DND-41 (cell line): ENCODE measurements around the gene TM9SF4.

ENCODE experiments used
- EZH2 ChIP-seq: IDR thresholded peaks from 3 replicates; pipeline ENCODE4 v1.6.1; 2012; ENCODE audit warnings: borderline replicate concordance, low read depth, mild to moderate bottlenecking, moderate library complexity, low read length, inconsistent platforms; ENCODE audit not compliant: severe bottlenecking
- TF ChIP-seq, protein P1 (sequence below): IDR thresholded peaks from 2 replicates; pipeline ENCODE4 v1.5.1; 2012; ENCODE audit warnings: borderline replicate concordance, low read length, moderate library complexity, mild to moderate bottlenecking; ENCODE audit not compliant: poor library complexity, severe bottlenecking; ENCODE audit errors: extremely low read depth

DNA sequence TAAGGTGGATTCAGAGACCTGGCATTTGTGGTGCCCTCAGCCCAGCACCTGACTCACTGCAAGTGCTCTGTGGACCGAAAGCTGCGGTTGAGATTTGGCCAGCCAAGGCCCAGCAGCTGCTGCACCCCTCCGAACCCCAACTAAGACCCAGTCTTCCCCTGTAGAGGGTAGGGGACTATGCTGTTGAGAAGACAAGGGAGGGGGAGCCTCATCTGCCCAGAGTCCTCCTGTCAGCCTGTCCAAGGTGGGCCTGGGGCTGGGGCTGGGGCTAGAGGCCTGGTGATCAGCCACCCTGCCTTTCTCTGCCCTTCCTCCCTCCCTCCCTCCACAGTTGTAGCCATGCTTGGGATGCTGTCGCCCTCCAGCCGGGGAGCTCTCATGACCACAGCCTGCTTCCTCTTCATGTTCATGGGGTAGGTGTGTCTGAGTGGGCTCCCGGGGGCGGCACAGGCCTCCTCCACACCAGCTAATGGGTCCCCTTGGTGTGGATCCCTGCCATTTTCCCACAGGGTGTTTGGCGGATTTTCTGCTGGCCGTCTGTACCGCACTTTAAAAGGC, 40.9 kb downstream of the TM9SF4 start:
- TF ChIP-seq, protein P1, sequence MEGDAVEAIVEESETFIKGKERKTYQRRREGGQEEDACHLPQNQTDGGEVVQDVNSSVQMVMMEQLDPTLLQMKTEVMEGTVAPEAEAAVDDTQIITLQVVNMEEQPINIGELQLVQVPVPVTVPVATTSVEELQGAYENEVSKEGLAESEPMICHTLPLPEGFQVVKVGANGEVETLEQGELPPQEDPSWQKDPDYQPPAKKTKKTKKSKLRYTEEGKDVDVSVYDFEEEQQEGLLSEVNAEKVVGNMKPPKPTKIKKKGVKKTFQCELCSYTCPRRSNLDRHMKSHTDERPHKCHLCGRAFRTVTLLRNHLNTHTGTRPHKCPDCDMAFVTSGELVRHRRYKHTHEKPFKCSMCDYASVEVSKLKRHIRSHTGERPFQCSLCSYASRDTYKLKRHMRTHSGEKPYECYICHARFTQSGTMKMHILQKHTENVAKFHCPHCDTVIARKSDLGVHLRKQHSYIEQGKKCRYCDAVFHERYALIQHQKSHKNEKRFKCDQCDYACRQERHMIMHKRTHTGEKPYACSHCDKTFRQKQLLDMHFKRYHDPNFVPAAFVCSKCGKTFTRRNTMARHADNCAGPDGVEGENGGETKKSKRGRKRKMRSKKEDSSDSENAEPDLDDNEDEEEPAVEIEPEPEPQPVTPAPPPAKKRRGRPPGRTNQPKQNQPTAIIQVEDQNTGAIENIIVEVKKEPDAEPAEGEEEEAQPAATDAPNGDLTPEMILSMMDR: no peak
- no peak for TF ChIP-seq EZH2
